B cell (primary cell): ENCODE results near the gene EFR3B. TPM values are rescaled to one million over a fixed set of nuclear protein-coding genes. Genes with fewer than 3 reads are reported as not detected.

Source experiments
- ATAC-seq: fragments of 200-7000 bp; cut with Tn5 transposase; one replicate; pipeline ENCODE4 v1.10.0; 2021; ENCODE audit warnings: low read depth, mild to moderate bottlenecking, moderate number of reproducible peaks, moderate library complexity
- CTCF ChIA-PET: fragments of 350-600 bp; sonication (Branson Sonifier 250); formaldehyde crosslinking; loops from one replicate; lab custom pipeline; 2021; ENCODE audit warnings: antibody characterized with exemption, inconsistent platforms; lab: Charles Lee
- POLR2A ChIA-PET: fragments of 350-600 bp; sonication (Branson Sonifier 250); formaldehyde crosslinking; loops from one replicate; lab custom pipeline; 2021; ENCODE audit warnings: antibody characterized with exemption; lab: Charles Lee
- DNase-seq: peaks from one replicate; pipeline ENCODE4 v3.0.0; 2013
- H2AFZ ChIP-seq: 2 replicates; pipeline ENCODE4 v1.6.1; 2012; ENCODE audit warnings: mild to moderate bottlenecking, low read depth, low read length; ENCODE audit not compliant: insufficient read depth, poor library complexity, severe bottlenecking
- H3K27ac ChIP-seq, 2 donors: 1 replicate in 1 of 2; 2 replicates in 1 of 2; pipeline ENCODE4 v1.5.1; 2012 to 2013; ENCODE audit warnings: low read length in 2 of 2, mild to moderate bottlenecking in 2 of 2, moderate library complexity in 1 of 2
- H3K27me3 ChIP-seq, 4 experiments: fragments of 200-600 bp in 1 of 4; sonication (generic) in 1 of 4; replicated peaks in 1 of 4; 1 replicate in 2 of 4; 2 replicates in 2 of 4; pipeline versions ENCODE4 v1.6.1 to v1.7.0; 2013 to 2016; ENCODE audit warnings: low read length in 3 of 4, mild to moderate bottlenecking in 2 of 4, mixed read lengths in 1 of 4, moderate library complexity in 1 of 4; ENCODE audit not compliant: insufficient read depth in 4 of 4, control insufficient read depth in 3 of 4; ENCODE audit errors: control extremely low read depth in 1 of 4
- H3K36me3 ChIP-seq, 2 experiments: replicated peaks in 1 of 2; 1 replicate in 1 of 2; 2 replicates in 1 of 2; pipeline versions ENCODE4 v1.6.1 to v1.7.1; 2013; ENCODE audit warnings: low read length in 1 of 2; ENCODE audit not compliant: insufficient read depth in 2 of 2, control insufficient read depth in 1 of 2; ENCODE audit errors: control extremely low read depth in 1 of 2, extremely low read depth in 1 of 2
- H3K4me1 ChIP-seq, 2 donors: fragments of 200-600 bp in 1 of 2; sonication (generic) in 1 of 2; 1 replicate in 1 of 2; 2 replicates in 1 of 2; pipeline versions ENCODE4 v1.5.1 to v1.6.1; 2013 to 2017; ENCODE audit warnings: low read length in 2 of 2; ENCODE audit not compliant: control insufficient read depth in 2 of 2, insufficient read depth in 2 of 2
- H3K4me2 ChIP-seq: replicated peaks from 2 replicates; pipeline ENCODE3; 2012; ENCODE audit warnings: mild to moderate bottlenecking, low read depth, low read length; ENCODE audit not compliant: poor library complexity, severe bottlenecking
- H3K4me3 ChIP-seq, 5 experiments: fragments of 200-600 bp in 1 of 5; sonication (generic) in 1 of 5; 1 replicate in 3 of 5; 2 replicates in 2 of 5; pipeline versions ENCODE4 v1.5.1 to v1.7.0; 2011 to 2016; ENCODE audit warnings: low read length in 4 of 5, mild to moderate bottlenecking in 4 of 5, low read depth in 2 of 5, control low read depth in 1 of 5, moderate library complexity in 1 of 5; ENCODE audit not compliant: insufficient read depth in 1 of 5; ENCODE audit errors: control extremely low read depth in 1 of 5, extremely low read depth in 1 of 5
- H3K79me2 ChIP-seq: fragments of 200-600 bp; sonication (generic); one replicate; pipeline ENCODE4 v1.6.0; 2016; ENCODE audit warnings: low read length; ENCODE audit not compliant: control insufficient read depth, insufficient read depth
- H3K9ac ChIP-seq: fragments of 200-600 bp; sonication (generic); 2 replicates; pipeline ENCODE4 v1.6.1; 2017; ENCODE audit warnings: mild to moderate bottlenecking, low read length, moderate library complexity
- H3K9me3 ChIP-seq, 3 donors: one replicate each; pipeline versions ENCODE4 v1.6.1 to v1.7.1; 2013; ENCODE audit warnings: low read length in 2 of 3; ENCODE audit not compliant: control insufficient read depth in 2 of 3, insufficient read depth in 1 of 3; ENCODE audit errors: control extremely low read depth in 1 of 3
- H4K20me1 ChIP-seq: 2 replicates; pipeline ENCODE4 v1.6.0; 2012; ENCODE audit warnings: mild to moderate bottlenecking, low read length; ENCODE audit not compliant: insufficient read depth, control insufficient read depth, poor library complexity, severe bottlenecking
- H3K27ac Mint-ChIP-seq: one replicate; pipeline ENCODE4 v1.8.0; 2021; ENCODE audit warnings: mixed read lengths
- H3K27me3 Mint-ChIP-seq: one replicate; pipeline ENCODE4 v1.8.0; 2021; ENCODE audit warnings: mixed read lengths
- H3K4me1 Mint-ChIP-seq: one replicate; pipeline ENCODE4 v1.8.0; 2021; ENCODE audit warnings: mixed read lengths
- H3K4me3 Mint-ChIP-seq: one replicate; pipeline ENCODE4 v1.8.0; 2021; ENCODE audit warnings: mixed read lengths
- H3K9me3 Mint-ChIP-seq: one replicate; pipeline ENCODE4 v1.8.0; 2022; ENCODE audit warnings: mixed read lengths; ENCODE audit not compliant: insufficient read depth
- EZH2 ChIP-seq: IDR thresholded peaks from 2 replicates; pipeline ENCODE4 v1.6.1; 2012; ENCODE audit warnings: borderline replicate concordance, low read depth, mild to moderate bottlenecking, moderate library complexity, low read length; ENCODE audit not compliant: insufficient read depth, poor library complexity, severe bottlenecking
- WGBS: methylation state at CpG from one replicate; pipeline ENCODE4 v1.1.5; 2013; ENCODE audit warnings: missing lambda C conversion rate; ENCODE audit not compliant: insufficient coverage; 5-methylcytosine and 5-hydroxymethylcytosine counted together
- intact Hi-C: fragments of 100-400 bp; cut with micrococcal nuclease; formaldehyde crosslinking; loops from one replicate; pipeline ENCODE4 v1.10.0; 2022
- polyA plus RNA-seq: library from polyadenylated mRNA; depleted of rRNA; stranded (reverse); fragments of >200 nt; gene quantifications from 2 replicates; pipeline ENCODE4 v1.2.3, GENCODE V29; 2012
- total RNA-seq, 2 donors: library from RNA; stranded (reverse); fragments of 120-200 nt in 1 of 2; gene quantifications; 1 replicate in 1 of 2; 2 replicates in 1 of 2; pipeline versions ENCODE4 v1.2.3 to v1.2.4, GENCODE V29; 2013 to 2022
- TF ChIP-seq, protein P1 (sequence below): fragments of 200-600 bp; IDR thresholded peaks from one replicate; pipeline ENCODE4 v1.8.0; 2022; ENCODE audit warnings: antibody characterized with exemption, mild to moderate bottlenecking

The EFR3B gene
- total and polyA plus RNA-seq, 2 donors (not counting 1 experiment from before 2014, with no cell fraction given), result 0.15 TPM; not detected in 1

DNA sequence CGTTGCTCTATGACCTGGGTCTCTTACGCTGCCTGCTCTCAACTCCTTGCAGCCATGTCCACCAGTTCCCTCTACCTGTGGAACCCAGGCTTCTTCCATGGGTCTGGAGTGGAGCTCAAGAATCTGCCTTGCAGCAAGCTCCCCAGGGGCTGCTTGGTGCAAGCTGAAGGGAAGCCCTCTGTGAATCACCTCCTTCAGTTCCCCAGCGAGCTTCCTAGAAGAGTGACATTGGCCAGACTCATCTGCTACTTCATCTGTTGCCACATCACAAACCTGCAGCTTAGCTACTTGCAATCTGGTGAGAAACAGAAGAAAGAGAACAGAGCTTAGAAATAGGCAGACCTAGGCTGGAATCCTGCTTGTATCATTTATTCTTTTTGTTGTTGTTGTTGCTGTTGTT lies 9.8 kb upstream of the EFR3B start:
- Histone ChIP-seq H3K4me2 (no peak overlapping the region), H3K9me3 (no peaks in the 10 kb centered on the region), H3K9ac (no peak overlapping the region), H3K27ac (no peak overlapping the region), H2AFZ (no peak overlapping the region), H3K27me3 (no peaks in the 10 kb centered on the region), H3K4me1 (peaks cover 0 to 3% of the 10 kb centered on the region in 2 donors), H3K79me2 (no peaks in the 10 kb centered on the region), H4K20me1 (no peaks in the 10 kb centered on the region), H3K36me3 (no peaks in the 10 kb centered on the region), H3K4me3 (no peak overlapping the region)
- ChIA-PET CTCF (interaction anchor here (0.9 kb wide), 1 partner anchor 11 kb away, joined by 3 read pairs; no protein-coding TSS in a partner anchor), POLR2A (no interaction called here)
- WGBS, result 83% methylated on average over 2 of the region's 3 CpGs
- ATAC-seq (no peak), DNase-seq (no peak)
- Mint-ChIP-seq H3K27ac (no peak overlapping the region), H3K4me1 (peaks cover 6% of the 10 kb centered on the region), H3K4me3 (no peak overlapping the region), H3K27me3 (no peaks in the 10 kb centered on the region), H3K9me3 (no peaks in the 10 kb centered on the region)
- TF ChIP-seq, protein P1, sequence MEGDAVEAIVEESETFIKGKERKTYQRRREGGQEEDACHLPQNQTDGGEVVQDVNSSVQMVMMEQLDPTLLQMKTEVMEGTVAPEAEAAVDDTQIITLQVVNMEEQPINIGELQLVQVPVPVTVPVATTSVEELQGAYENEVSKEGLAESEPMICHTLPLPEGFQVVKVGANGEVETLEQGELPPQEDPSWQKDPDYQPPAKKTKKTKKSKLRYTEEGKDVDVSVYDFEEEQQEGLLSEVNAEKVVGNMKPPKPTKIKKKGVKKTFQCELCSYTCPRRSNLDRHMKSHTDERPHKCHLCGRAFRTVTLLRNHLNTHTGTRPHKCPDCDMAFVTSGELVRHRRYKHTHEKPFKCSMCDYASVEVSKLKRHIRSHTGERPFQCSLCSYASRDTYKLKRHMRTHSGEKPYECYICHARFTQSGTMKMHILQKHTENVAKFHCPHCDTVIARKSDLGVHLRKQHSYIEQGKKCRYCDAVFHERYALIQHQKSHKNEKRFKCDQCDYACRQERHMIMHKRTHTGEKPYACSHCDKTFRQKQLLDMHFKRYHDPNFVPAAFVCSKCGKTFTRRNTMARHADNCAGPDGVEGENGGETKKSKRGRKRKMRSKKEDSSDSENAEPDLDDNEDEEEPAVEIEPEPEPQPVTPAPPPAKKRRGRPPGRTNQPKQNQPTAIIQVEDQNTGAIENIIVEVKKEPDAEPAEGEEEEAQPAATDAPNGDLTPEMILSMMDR, result no peak
- TF ChIP-seq EZH2, result no peak
- intact Hi-C loops, result no loop called here

DNA sequence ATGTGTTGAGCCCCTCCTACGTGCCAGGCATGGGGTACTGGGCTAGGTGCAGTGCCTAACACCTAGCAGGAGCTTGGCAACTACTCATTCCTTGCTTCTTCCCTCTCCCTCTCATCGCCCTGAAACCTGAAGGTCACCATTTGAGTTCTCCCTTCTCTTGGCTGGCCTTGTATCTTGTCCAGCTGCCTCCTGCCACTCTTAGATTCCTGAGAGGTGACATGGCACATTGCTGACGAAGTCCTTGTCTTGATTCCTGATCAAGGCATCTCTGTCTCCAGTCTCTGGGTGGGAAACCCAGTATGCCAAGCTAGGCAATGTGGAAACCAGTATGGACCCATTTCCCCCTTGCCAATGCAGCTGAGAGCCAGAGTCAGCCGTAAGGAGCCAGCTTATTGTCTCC lies 9.0 kb upstream of the EFR3B start:
- intact Hi-C loops, result no loop called here
- no peak overlapping the region for H3K4me3 ChIP-seq
- H3K27me3 ChIP-seq, result no peaks in the 10 kb centered on the region
- Mint-ChIP-seq H3K4me1 (peaks cover 6% of the 10 kb centered on the region), H3K27ac (no peak overlapping the region), H3K27me3 (no peaks in the 10 kb centered on the region), H3K4me3 (no peak overlapping the region), H3K9me3 (no peaks in the 10 kb centered on the region)
- H3K27ac ChIP-seq, result no peak overlapping the region
- H3K9me3 ChIP-seq, result no peaks in the 10 kb centered on the region
- H2AFZ ChIP-seq, result no peak overlapping the region
- no peak for TF ChIP-seq EZH2
- TF ChIP-seq, protein P1, result no peak
- no peak overlapping the region for H3K4me2 ChIP-seq
- WGBS, result 90% methylated on average over 3 of the region's 4 CpGs
- ATAC-seq, result no peak
- peaks cover 0 to 3% of the 10 kb centered on the region in 2 donors for H3K4me1 ChIP-seq
- no peaks in the 10 kb centered on the region for H4K20me1 ChIP-seq
- H3K9ac ChIP-seq, result no peak overlapping the region
- DNase-seq, result no peak
- no peaks in the 10 kb centered on the region for H3K36me3 ChIP-seq
- no peaks in the 10 kb centered on the region for H3K79me2 ChIP-seq
- ChIA-PET CTCF (no interaction called here), POLR2A (no interaction called here)
